IMR-90 (cell line): Measurements from ENCODE around the gene ITGA4. TPM values are rescaled to one million over a fixed set of nuclear protein-coding genes. Genes with fewer than 3 reads are reported as not detected.

ENCODE experiments used
- ATAC-seq: fragments of 200-7000 bp; cut with Tn5 transposase; 2 replicates; pipeline ENCODE4 v1.9.1; 2020; ENCODE audit warnings: low read depth, mild to moderate bottlenecking, moderate library complexity
- BruUV-seq: library from RNA; stranded (reverse); fragments of 400-500 nt; replicated peaks from 2 replicates; lab custom pipeline; 2021; lab: Mats Ljungman, UMichigan
- CTCF ChIA-PET: fragments of 300-600 bp; formaldehyde crosslinking; extraction: SDS; loops from one replicate; lab custom pipeline; 2021; ENCODE audit warnings: antibody characterized with exemption; lab: Yijun Ruan, JAX
- POLR2A ChIA-PET: fragments of 300-600 bp; sonication (Branson Sonifier 250); formaldehyde crosslinking; loops from one replicate; lab custom pipeline; 2022; ENCODE audit warnings: antibody characterized with exemption; ENCODE audit not compliant: unreplicated experiment; lab: Charles Lee
- DNase-seq: peaks from one replicate; pipeline ENCODE4 v3.0.0; 2013
- H2AFZ ChIP-seq: replicated peaks from 2 replicates; pipeline ENCODE3; 2013; ENCODE audit warnings: low read length, mild to moderate bottlenecking; ENCODE audit not compliant: poor library complexity
- H2AK5ac ChIP-seq: 2 replicates; pipeline ENCODE4 v1.6.1; 2013; ENCODE audit warnings: low read depth, low read length, inconsistent platforms
- H2AK9ac ChIP-seq: replicated peaks from 2 replicates; pipeline ENCODE3; 2013; ENCODE audit warnings: mild to moderate bottlenecking, low read depth, low read length, moderate library complexity; ENCODE audit not compliant: poor library complexity
- H2BK120ac ChIP-seq: 2 replicates; pipeline ENCODE4 v1.6.1; 2013; ENCODE audit warnings: low read depth, low read length, inconsistent platforms
- H2BK15ac ChIP-seq: 3 replicates; pipeline ENCODE4 v1.6.1; 2013; ENCODE audit warnings: low read depth, low read length, inconsistent platforms
- H2BK20ac ChIP-seq: 2 replicates; pipeline ENCODE4 v1.6.1; 2013; ENCODE audit warnings: low read depth, mild to moderate bottlenecking, inconsistent platforms, low read length, moderate library complexity
- H2BK5ac ChIP-seq: 2 replicates; pipeline ENCODE4 v1.6.1; 2013; ENCODE audit warnings: mild to moderate bottlenecking, low read depth, low read length, inconsistent platforms; ENCODE audit not compliant: poor library complexity, severe bottlenecking
- H3K14ac ChIP-seq: replicated peaks from 2 replicates; pipeline ENCODE4 v1.6.1; 2013; ENCODE audit warnings: low read depth, low read length, inconsistent platforms
- H3K18ac ChIP-seq: 2 replicates; pipeline ENCODE4 v1.6.1; 2013; ENCODE audit warnings: low read depth, low read length, control low read depth
- H3K23ac ChIP-seq: 2 replicates; pipeline ENCODE4 v1.6.1; 2013; ENCODE audit warnings: low read depth, low read length, inconsistent platforms
- H3K27ac ChIP-seq: 2 replicates; pipeline ENCODE4 v1.5.1; 2013; ENCODE audit warnings: mild to moderate bottlenecking, control low read depth, low read length; ENCODE audit not compliant: insufficient read depth
- H3K27me3 ChIP-seq: 2 replicates; pipeline ENCODE4 v1.6.1; 2013; ENCODE audit warnings: low read length; ENCODE audit not compliant: control insufficient read depth, insufficient read depth
- H3K36me3 ChIP-seq: 2 replicates; pipeline ENCODE4 v1.6.1; 2013; ENCODE audit warnings: low read length, mixed read lengths; ENCODE audit not compliant: control insufficient read depth, insufficient read depth
- H3K4ac ChIP-seq: 2 replicates; pipeline ENCODE4 v1.6.1; 2013; ENCODE audit warnings: low read depth, low read length, inconsistent platforms
- H3K4me1 ChIP-seq: 2 replicates; pipeline ENCODE4 v1.6.1; 2013; ENCODE audit warnings: low read length, mixed read lengths; ENCODE audit not compliant: control insufficient read depth, insufficient read depth
- H3K4me2 ChIP-seq: 2 replicates; pipeline ENCODE4 v1.6.1; 2013; ENCODE audit warnings: low read depth, mild to moderate bottlenecking, control low read depth, low read length, moderate library complexity
- H3K4me3 ChIP-seq: 2 replicates; pipeline ENCODE4 v1.5.1; 2013; ENCODE audit warnings: low read depth, mild to moderate bottlenecking, control low read depth, low read length, moderate library complexity; ENCODE audit not compliant: insufficient read depth
- H3K56ac ChIP-seq: 2 replicates; pipeline ENCODE4 v1.6.1; 2013; ENCODE audit warnings: low read length, inconsistent platforms; ENCODE audit not compliant: insufficient read depth; ENCODE audit errors: extremely low read depth
- H3K79me1 ChIP-seq, 2 experiments: 2 replicates each; pipeline ENCODE4 v1.6.1; 2013; ENCODE audit warnings: low read length in 2 of 2, inconsistent platforms in 1 of 2, low read depth in 1 of 2
- H3K9ac ChIP-seq: 2 replicates; pipeline ENCODE4 v1.6.1; 2013; ENCODE audit warnings: low read depth, low read length, control low read depth
- H3K9me1 ChIP-seq: 2 replicates; pipeline ENCODE4 v1.6.1; 2013; ENCODE audit warnings: low read length, inconsistent platforms; ENCODE audit not compliant: insufficient read depth
- H3K9me3 ChIP-seq: 2 replicates; pipeline ENCODE4 v1.6.1; 2013; ENCODE audit warnings: low read length; ENCODE audit not compliant: control insufficient read depth, insufficient read depth
- H4K20me1 ChIP-seq: 2 replicates; pipeline ENCODE4 v1.6.1; 2013; ENCODE audit warnings: low read length, inconsistent platforms; ENCODE audit not compliant: insufficient read depth
- H4K5ac ChIP-seq: 2 replicates; pipeline ENCODE4 v1.6.1; 2013; ENCODE audit warnings: mild to moderate bottlenecking, low read depth, low read length, control low read depth
- H4K8ac ChIP-seq, 2 experiments: 2 replicates each; pipeline ENCODE4 v1.6.1; 2013; ENCODE audit warnings: low read depth in 2 of 2, low read length in 2 of 2, control low read depth in 1 of 2, inconsistent platforms in 1 of 2
- H4K91ac ChIP-seq: 2 replicates; pipeline ENCODE4 v1.6.1; 2013; ENCODE audit warnings: low read depth, low read length, inconsistent platforms; ENCODE audit not compliant: insufficient read depth
- CHD1 ChIP-seq: IDR thresholded peaks from 2 replicates; pipeline ENCODE4 v1.6.1; 2012; ENCODE audit warnings: low read depth, low read length, improper control_type of control experiment
- FOS ChIP-seq: fragments of 150-350 bp; IDR thresholded peaks from 2 replicates; pipeline ENCODE4 v1.6.1; 2016; ENCODE audit warnings: low read depth, low read length
- NFE2L2 ChIP-seq: fragments of 150-350 bp; IDR thresholded peaks from 2 replicates; pipeline ENCODE4 v1.6.1; 2016; ENCODE audit warnings: low read depth, mild to moderate bottlenecking, low read length
- RAD21 ChIP-seq: IDR thresholded peaks from 2 replicates; pipeline ENCODE4 v1.6.1; 2012; ENCODE audit warnings: low read length, improper control_type of control experiment
- SMC3 ChIP-seq: fragments of 150-350 bp; IDR thresholded peaks from 2 replicates; pipeline ENCODE4 v1.6.1; 2016; ENCODE audit warnings: low read depth, mild to moderate bottlenecking, antibody characterized with exemption, low read length, moderate library complexity
- WGBS, 2 experiments: methylation state at CpG; one replicate each; pipeline versions ENCODE4 v1.1.5 to v1.1.7; 2013; ENCODE audit warnings: missing lambda C conversion rate in 2 of 2; ENCODE audit not compliant: insufficient read length in 1 of 2; ENCODE audit errors: extremely low coverage in 2 of 2; 5-methylcytosine and 5-hydroxymethylcytosine counted together
- dilution Hi-C: fragments of 300-500 bp; cut with HindIII; formaldehyde crosslinking; loops from one replicate; pipeline ENCODE4 v1.14.3; 2018; ENCODE audit warnings: low sequenced_read_pairs; ENCODE audit not compliant: unreplicated experiment
- in situ Hi-C: fragments of 300-500 bp; cut with MboI; formaldehyde crosslinking; loops from 3 replicates; pipeline ENCODE4 v1.14.3; 2019; ENCODE audit warnings: low sequenced_read_pairs, inconsistent platforms, mixed read lengths
- intact Hi-C: fragments of 100-400 bp; cut with micrococcal nuclease; formaldehyde crosslinking; loops from 2 replicates; pipeline ENCODE4 v1.10.0; 2022
- polyA plus RNA-seq, 3 experiments: library from polyadenylated mRNA; depleted of rRNA; stranded (reverse); fragments of >200 nt; gene quantifications; 2 replicates each; pipeline ENCODE4 v1.2.3, GENCODE V29; 2012; ENCODE audit warnings: low replicate concordance in 1 of 3
- total RNA-seq: library from RNA; depleted of rRNA; stranded (reverse); fragments of >200 nt; gene quantifications from 2 replicates; pipeline ENCODE4 v1.2.3, GENCODE V29; 2012

The ITGA4 gene
- total and polyA plus RNA-seq, 2 of the 4 experiments (the other 2 are of a cell fraction), result 6.9 to 13.6 TPM

DNA sequence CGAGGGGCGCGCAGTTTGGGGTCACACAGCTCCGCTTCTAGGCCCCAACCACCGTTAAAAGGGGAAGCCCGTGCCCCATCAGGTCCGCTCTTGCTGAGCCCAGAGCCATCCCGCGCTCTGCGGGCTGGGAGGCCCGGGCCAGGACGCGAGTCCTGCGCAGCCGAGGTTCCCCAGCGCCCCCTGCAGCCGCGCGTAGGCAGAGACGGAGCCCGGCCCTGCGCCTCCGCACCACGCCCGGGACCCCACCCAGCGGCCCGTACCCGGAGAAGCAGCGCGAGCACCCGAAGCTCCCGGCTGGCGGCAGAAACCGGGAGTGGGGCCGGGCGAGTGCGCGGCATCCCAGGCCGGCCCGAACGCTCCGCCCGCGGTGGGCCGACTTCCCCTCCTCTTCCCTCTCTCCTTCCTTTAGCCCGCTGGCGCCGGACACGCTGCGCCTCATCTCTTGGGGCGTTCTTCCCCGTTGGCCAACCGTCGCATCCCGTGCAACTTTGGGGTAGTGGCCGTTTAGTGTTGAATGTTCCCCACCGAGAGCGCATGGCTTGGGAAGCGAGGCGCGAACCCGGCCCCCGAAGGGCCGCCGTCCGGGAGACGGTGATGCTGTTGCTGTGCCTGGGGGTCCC lies at the start of gene ITGA4 (continued):
- TF ChIP-seq CHD1 (no peak; the same call in 1 of the 2 replicates), SMC3 (peak; percentile 60), NFE2L2 (no peak), RAD21 (peak; percentile 67), FOS (no peak)

DNA sequence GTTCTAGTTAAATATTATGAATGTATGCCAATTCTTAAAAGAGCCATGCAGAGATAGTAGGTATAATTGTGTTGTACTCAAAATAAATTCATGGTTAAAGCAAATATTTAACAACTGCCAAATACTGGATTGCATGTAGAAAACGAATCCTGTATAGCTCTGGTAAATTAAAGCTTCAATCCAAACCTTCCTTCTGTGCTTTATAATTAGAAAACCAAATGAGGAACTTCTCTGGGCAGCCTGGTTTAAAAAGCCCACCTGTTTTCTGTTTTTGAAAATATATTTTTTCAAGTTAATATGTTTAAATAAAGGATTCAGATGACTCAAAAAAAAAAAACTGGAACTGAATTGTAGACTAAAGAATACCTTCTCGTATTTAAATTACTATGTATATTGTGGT lies 48.3 kb upstream of the ITGA4 start:
- intact Hi-C loops, result no loop called here
- no peaks in the 10 kb centered on the region for H3K79me1 ChIP-seq
- no peak overlapping the region for H2BK120ac ChIP-seq
- no peaks in the 10 kb centered on the region; the same call in 1 of the 2 replicates for H3K27me3 ChIP-seq
- no peaks in the 10 kb centered on the region for H3K9me3 ChIP-seq
- H2AFZ ChIP-seq, result no peak overlapping the region
- no peak overlapping the region for H3K4ac ChIP-seq
- H4K20me1 ChIP-seq, result no peaks in the 10 kb centered on the region
- H2AK9ac ChIP-seq, result no peak overlapping the region
- H3K36me3 ChIP-seq, result no peaks in the 10 kb centered on the region
- CTCF ChIA-PET, result no interaction called here
- ATAC-seq (no peak), DNase-seq (no peak)
- TF ChIP-seq FOS, result no peak
- H2BK20ac ChIP-seq, result no peak overlapping the region
- H3K4me3 ChIP-seq, result no peak overlapping the region
- dilution Hi-C loops, result no loop called here
- H2BK5ac ChIP-seq, result no peak overlapping the region
- H4K8ac ChIP-seq, result no peak overlapping the region
- no peak overlapping the region for H3K14ac ChIP-seq
- H2BK15ac ChIP-seq, result no peak overlapping the region
- H3K4me2 ChIP-seq, result no peak overlapping the region
- H3K23ac ChIP-seq, result no peak overlapping the region
- H3K4me1 ChIP-seq, result no peaks in the 10 kb centered on the region
- H3K56ac ChIP-seq, result no peak overlapping the region
- no peak overlapping the region for H3K9ac ChIP-seq
- in situ Hi-C loops, result no loop called here
- WGBS, 2 experiments, result no CpG with 5 or more reads among the region's 2 CpGs
- H4K5ac ChIP-seq, result no peak overlapping the region
- H2AK5ac ChIP-seq, result no peak overlapping the region
- H3K9me1 ChIP-seq, result no peaks in the 10 kb centered on the region
- POLR2A ChIA-PET, result no interaction called here
- no peak overlapping the region for H3K18ac ChIP-seq
- no peak overlapping the region for H4K91ac ChIP-seq
- no peak overlapping the region for H3K27ac ChIP-seq
- BruUV-seq, result no TSS peak
